Trophoblast cell (in vitro differentiated cells and primary cell): ENCODE results near the gene CDC42EP4.
"Not testable (repeated sequence)": the region's sequence is repeated elsewhere in the genome, so short reads cannot be mapped to it uniquely, and the experiment has no call there.

ENCODE experiments used
- DNase-seq, 2 donors: peaks; one replicate each; pipeline ENCODE4 v3.0.0-alpha.2; 2016
- H2AFZ ChIP-seq: 2 replicates; pipeline ENCODE4 v1.6.1; 2013; ENCODE audit warnings: low read length, moderate library complexity, mild to moderate bottlenecking; ENCODE audit not compliant: insufficient read depth, poor library complexity
- H2AK5ac ChIP-seq: 2 replicates; pipeline ENCODE4 v1.6.1; 2013; ENCODE audit warnings: mild to moderate bottlenecking, low read length
- H2BK120ac ChIP-seq: 2 replicates; pipeline ENCODE4 v1.6.1; 2013; ENCODE audit warnings: low read length, mild to moderate bottlenecking, moderate library complexity; ENCODE audit not compliant: insufficient read depth, poor library complexity
- H2BK12ac ChIP-seq: 2 replicates; pipeline ENCODE4 v1.6.1; 2013; ENCODE audit warnings: mild to moderate bottlenecking, low read length, moderate library complexity
- H2BK5ac ChIP-seq: 2 replicates; pipeline ENCODE4 v1.6.1; 2013; ENCODE audit warnings: low read length, low read depth, moderate library complexity, mild to moderate bottlenecking; ENCODE audit not compliant: poor library complexity
- H3K14ac ChIP-seq: 2 replicates; pipeline ENCODE4 v1.6.1; 2013; ENCODE audit warnings: mild to moderate bottlenecking, low read length
- H3K18ac ChIP-seq: 2 replicates; pipeline ENCODE4 v1.6.1; 2013; ENCODE audit warnings: mild to moderate bottlenecking, low read length
- H3K23ac ChIP-seq: 2 replicates; pipeline ENCODE4 v1.6.1; 2013; ENCODE audit warnings: low read length
- H3K27ac ChIP-seq: 2 replicates; pipeline ENCODE4 v1.5.1; 2013; ENCODE audit warnings: low read depth, mild to moderate bottlenecking, inconsistent platforms, low read length, moderate library complexity
- H3K27me3 ChIP-seq: 2 replicates; pipeline ENCODE4 v1.6.1; 2013; ENCODE audit warnings: inconsistent platforms, mild to moderate bottlenecking, low read length, moderate library complexity; ENCODE audit not compliant: insufficient read depth
- H3K36me3 ChIP-seq, 2 experiments: 1 replicate in 1 of 2; 2 replicates in 1 of 2; pipeline ENCODE4 v1.6.1; 2013; ENCODE audit warnings: low read length in 2 of 2, mild to moderate bottlenecking in 2 of 2, moderate library complexity in 1 of 2; ENCODE audit not compliant: insufficient read depth in 2 of 2, control insufficient read depth in 1 of 2
- H3K4ac ChIP-seq: 2 replicates; pipeline ENCODE4 v1.6.1; 2013; ENCODE audit warnings: low read depth, mild to moderate bottlenecking, low read length, moderate library complexity
- H3K4me1 ChIP-seq, 2 experiments: 1 replicate in 1 of 2; 2 replicates in 1 of 2; pipeline ENCODE4 v1.6.1; 2013; ENCODE audit warnings: low read length in 2 of 2, mild to moderate bottlenecking in 2 of 2, moderate library complexity in 1 of 2; ENCODE audit not compliant: insufficient read depth in 2 of 2, control insufficient read depth in 1 of 2
- H3K4me2 ChIP-seq: 2 replicates; pipeline ENCODE4 v1.6.1; 2013; ENCODE audit warnings: inconsistent platforms, mild to moderate bottlenecking, low read length, moderate library complexity
- H3K4me3 ChIP-seq: 2 replicates; pipeline ENCODE4 v1.5.1; 2013; ENCODE audit warnings: mild to moderate bottlenecking, low read depth, low read length, inconsistent platforms
- H3K79me1 ChIP-seq: one replicate; pipeline ENCODE4 v1.6.1; 2013; ENCODE audit warnings: low read length
- H3K79me2 ChIP-seq: 2 replicates; pipeline ENCODE4 v1.6.1; 2013; ENCODE audit warnings: low read length, mild to moderate bottlenecking; ENCODE audit not compliant: control insufficient read depth, insufficient read depth, poor library complexity
- H3K9ac ChIP-seq: 2 replicates; pipeline ENCODE4 v1.6.1; 2013; ENCODE audit warnings: mild to moderate bottlenecking, low read length
- H3K9me3 ChIP-seq: 2 replicates; pipeline ENCODE4 v1.6.1; 2013; ENCODE audit warnings: low read depth, mild to moderate bottlenecking, control low read depth, inconsistent platforms, low read length; ENCODE audit not compliant: insufficient read depth
- H4K12ac ChIP-seq: 2 replicates; pipeline ENCODE4 v1.6.1; 2013; ENCODE audit warnings: low read depth, mild to moderate bottlenecking, low read length, moderate library complexity
- H4K8ac ChIP-seq: 2 replicates; pipeline ENCODE4 v1.6.1; 2013; ENCODE audit warnings: low read depth, mild to moderate bottlenecking, low read length, moderate library complexity
- H4K91ac ChIP-seq: one replicate; pipeline ENCODE4 v1.6.1; 2013; ENCODE audit warnings: low read depth, mild to moderate bottlenecking, low read length, moderate library complexity
- WGBS: extraction: QIAGEN DNeasy Blood & Tissue Kit; methylation state at CpG from one replicate; pipeline ENCODE4 v1.1.7; 2013; ENCODE audit warnings: missing lambda C conversion rate; ENCODE audit not compliant: insufficient read length, insufficient coverage; ENCODE audit errors: extremely low coverage; 5-methylcytosine and 5-hydroxymethylcytosine counted together

The CDC42EP4 gene

DNA sequence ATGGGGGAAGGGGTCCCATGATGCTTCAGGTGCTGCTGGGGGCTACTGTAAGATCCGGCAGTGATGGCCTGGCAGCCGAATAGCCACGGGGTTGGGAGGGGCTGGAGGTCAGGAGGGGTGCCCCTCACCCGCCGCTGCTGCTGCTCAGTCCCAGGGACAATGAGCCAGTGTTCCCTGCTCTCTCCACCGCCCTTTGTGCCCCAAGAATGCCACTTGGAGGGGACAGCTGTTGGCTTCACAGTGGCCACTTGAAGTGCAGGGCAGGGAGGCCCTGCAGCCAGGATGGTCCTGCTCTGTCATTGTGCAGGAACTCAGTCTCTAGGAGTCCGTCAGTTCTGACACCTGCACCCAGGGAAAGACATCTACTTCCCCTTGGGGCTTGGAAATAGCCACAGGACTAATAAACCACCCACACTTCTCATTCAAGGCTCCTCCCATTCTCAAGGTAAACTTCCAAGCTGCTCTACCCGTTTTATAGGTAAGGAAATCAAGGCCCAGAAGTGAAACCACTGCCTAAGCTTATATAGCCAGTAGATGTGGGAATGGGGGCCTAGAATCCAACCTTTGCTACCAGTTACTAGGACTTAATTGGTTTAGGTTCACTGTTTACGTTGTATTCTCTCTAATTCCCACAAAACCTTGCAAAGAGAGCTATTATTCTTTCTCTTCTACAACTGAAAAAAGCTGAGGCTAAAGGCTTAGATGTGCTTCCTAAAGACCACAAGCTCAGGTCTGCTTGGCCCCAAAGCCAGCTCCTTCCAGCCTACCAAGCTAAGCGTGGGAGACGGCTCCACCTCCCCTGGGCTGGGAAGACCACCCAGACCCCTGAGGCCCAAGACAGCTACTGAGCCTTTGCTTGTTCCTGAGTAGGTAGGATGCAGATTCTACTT is 43.9 kb downstream of the CDC42EP4 start:
- Histone ChIP-seq H3K9ac (no peak overlapping the region), H2BK120ac (no peak overlapping the region), H2BK5ac (no peak overlapping the region), H3K4me1 (peaks cover 2 to 3% of the 10 kb centered on the region in 2 experiments), H4K8ac (no peak overlapping the region), H3K36me3 (no peaks in the 10 kb centered on the region), H3K4me2 (no peak overlapping the region), H2AFZ (no peak overlapping the region), H3K4me3 (no peak overlapping the region), H3K79me2 (no peaks in the 10 kb centered on the region), H3K79me1 (no peaks in the 10 kb centered on the region), H3K18ac (no peak overlapping the region), H3K4ac (no peak overlapping the region), H3K23ac (no peak overlapping the region), H3K27ac (no peak overlapping the region), H2BK12ac (no peak overlapping the region), H3K27me3 (no peaks in the 10 kb centered on the region), H4K12ac (no peak overlapping the region), H2AK5ac (no peak overlapping the region), H3K14ac (no peak overlapping the region), H4K91ac (no peak overlapping the region), H3K9me3 (peaks cover 4% of the 10 kb centered on the region)
- no peak for DNase-seq
- no CpG with 5 or more reads among the region's 11 CpGs for WGBS

- Histone ChIP-seq H2BK12ac (no peak overlapping the region), H3K27ac (no peak overlapping the region), H3K4me1 (peaks cover 2 to 6% of the 10 kb centered on the region in 2 experiments), H3K9ac (no peak overlapping the region), H3K4me3 (no peak overlapping the region), H3K79me2 (no peaks in the 10 kb centered on the region), H3K23ac (no peak overlapping the region), H3K9me3 (peaks cover 4% of the 10 kb centered on the region), H3K18ac (no peak overlapping the region), H3K4me2 (no peak overlapping the region), H4K12ac (no peak overlapping the region), H2BK5ac (no peak overlapping the region), H2BK120ac (no peak overlapping the region), H4K91ac (no peak overlapping the region), H4K8ac (no peak overlapping the region), H2AK5ac (no peak overlapping the region), H3K36me3 (no peaks in the 10 kb centered on the region), H3K4ac (no peak overlapping the region), H3K14ac (no peak overlapping the region), H3K79me1 (no peaks in the 10 kb centered on the region), H3K27me3 (no peaks in the 10 kb centered on the region), H2AFZ (no peak overlapping the region)
- no peak for DNase-seq
- no CpG with 5 or more reads among the region's 11 CpGs for WGBS
Observed at GRCh38 chr17:73266796-73267195, 45.0 kb downstream of the CDC42EP4 start.

DNA sequence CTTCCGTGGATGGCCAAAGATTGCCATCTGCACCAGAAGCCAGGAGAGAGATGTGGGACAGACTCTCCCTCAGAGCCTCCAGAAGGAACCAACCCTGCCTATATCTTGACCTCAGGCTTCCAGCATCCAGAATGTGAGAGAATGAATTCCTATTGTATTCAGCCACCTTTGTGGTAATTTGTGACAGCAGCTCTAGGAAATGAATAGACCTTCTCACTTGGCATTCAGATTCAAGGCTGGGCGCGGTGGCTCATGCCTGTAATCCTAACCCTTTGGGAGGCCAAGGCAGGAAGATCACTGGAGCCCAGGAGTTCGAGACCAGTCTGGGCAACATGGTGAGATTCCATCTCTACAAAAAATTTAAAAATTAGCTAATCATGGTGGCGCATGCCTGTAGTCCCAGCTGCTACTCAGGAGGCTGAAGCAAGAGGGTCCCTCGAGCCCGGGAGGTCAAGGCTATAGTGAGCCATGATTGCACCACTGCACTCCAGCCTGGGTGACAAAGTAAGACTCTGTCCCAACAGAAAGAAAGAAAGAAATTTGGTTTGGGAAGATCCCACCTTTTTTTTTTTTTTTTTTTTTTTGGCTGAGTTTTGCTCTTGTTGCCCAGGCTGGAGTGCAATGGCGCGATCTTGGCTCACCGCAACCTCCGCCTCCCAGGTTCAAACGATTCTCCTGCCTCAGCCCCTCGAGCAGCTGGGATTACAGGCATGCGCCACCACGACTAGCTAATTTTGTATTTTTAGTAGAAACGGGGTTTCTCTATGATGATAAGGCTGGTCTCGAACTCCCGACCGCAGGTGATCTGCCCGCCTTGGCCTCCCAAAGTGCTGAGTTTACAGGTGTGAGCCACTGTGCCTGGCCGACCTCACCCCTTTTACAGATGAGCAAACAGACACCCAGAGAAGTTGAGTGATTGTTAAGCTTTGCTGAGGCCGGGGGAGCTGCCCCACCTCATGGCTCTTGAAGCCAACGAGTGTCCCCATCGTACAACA is 45.9 kb downstream of the CDC42EP4 start:
- Histone ChIP-seq H3K27ac (no peak overlapping the region), H3K9ac (no peak overlapping the region), H3K14ac (no peak overlapping the region), H3K79me1 (no peaks in the 10 kb centered on the region), H2AFZ (no peak overlapping the region), H3K18ac (no peak overlapping the region), H2BK120ac (no peak overlapping the region), H4K8ac (no peak overlapping the region), H3K36me3 (no peaks in the 10 kb centered on the region), H3K23ac (no peak overlapping the region), H4K12ac (no peak overlapping the region), H3K4me3 (no peak overlapping the region), H4K91ac (no peak overlapping the region), H2BK5ac (no peak overlapping the region), H2AK5ac (no peak overlapping the region), H3K4me1 (peaks cover 0 to 3% of the 10 kb centered on the region in 2 experiments), H2BK12ac (no peak overlapping the region), H3K27me3 (no peaks in the 10 kb centered on the region), H3K4me2 (no peak overlapping the region), H3K9me3 (peaks cover 2% of the 10 kb centered on the region), H3K4ac (no peak overlapping the region), H3K79me2 (no peaks in the 10 kb centered on the region)
- peak; percentile 9 to 29 for DNase-seq
- no CpG with 5 or more reads among the region's 24 CpGs for WGBS

DNA sequence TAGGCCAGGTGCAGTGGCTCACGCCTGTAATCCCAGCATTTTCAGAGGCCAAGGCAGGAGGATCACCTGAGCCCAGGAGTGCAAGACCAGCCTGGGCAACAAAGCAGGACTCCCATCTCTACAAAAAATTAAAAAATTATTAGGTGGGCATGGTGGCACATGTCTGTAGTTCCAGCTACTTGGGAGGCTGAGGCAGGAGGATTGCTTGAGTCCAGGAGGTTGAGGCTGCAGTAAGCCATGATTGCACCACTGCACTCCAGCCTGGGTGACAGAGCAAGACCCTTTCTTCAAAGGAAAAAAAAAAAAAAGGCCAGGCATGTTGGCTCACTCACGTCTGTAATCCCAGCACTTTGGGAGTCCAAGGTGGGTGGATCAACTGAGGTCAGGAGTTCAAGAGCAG is 47.4 kb downstream of the CDC42EP4 start:
- H3K36me3 ChIP-seq, H3K9ac ChIP-seq, H2BK12ac ChIP-seq, H3K27me3 ChIP-seq, H4K91ac ChIP-seq, H3K18ac ChIP-seq, H2AFZ ChIP-seq, H2BK120ac ChIP-seq, H3K14ac ChIP-seq, H3K4me2 ChIP-seq, H3K27ac ChIP-seq, H3K4me1 ChIP-seq, H4K8ac ChIP-seq, H3K9me3 ChIP-seq, H3K4ac ChIP-seq, H3K23ac ChIP-seq, H3K4me3 ChIP-seq, H3K79me1 ChIP-seq, DNase-seq, H4K12ac ChIP-seq, H3K79me2 ChIP-seq, H2BK5ac ChIP-seq, H2AK5ac ChIP-seq: not testable (repeated sequence)
- WGBS = no CpG with 5 or more reads among the region's 2 CpGs
